Neuronal stem cell (in vitro differentiated cells): ENCODE measurements around the gene YBX3.

Source experiments
- DNase-seq: peaks from one replicate; pipeline ENCODE4 v3.0.0-alpha.2; 2013; ENCODE audit warnings: low spot score
- H2AFZ ChIP-seq: one replicate; pipeline ENCODE4 v1.6.1; 2013; ENCODE audit warnings: mild to moderate bottlenecking, low read length, inconsistent platforms
- H2AK5ac ChIP-seq: 2 replicates; pipeline ENCODE4 v1.6.1; 2013; ENCODE audit warnings: low read depth, mild to moderate bottlenecking, inconsistent platforms, low read length, moderate library complexity, mixed read lengths
- H2BK120ac ChIP-seq: 2 replicates; pipeline ENCODE4 v1.6.1; 2013; ENCODE audit warnings: low read depth, mild to moderate bottlenecking, inconsistent platforms, low read length, moderate library complexity, mixed read lengths
- H2BK12ac ChIP-seq: one replicate; pipeline ENCODE4 v1.6.1; 2013; ENCODE audit warnings: low read length, inconsistent platforms
- H2BK15ac ChIP-seq: 2 replicates; pipeline ENCODE4 v1.6.1; 2013; ENCODE audit warnings: mild to moderate bottlenecking, low read length, inconsistent platforms, mixed read lengths
- H2BK5ac ChIP-seq: one replicate; pipeline ENCODE4 v1.6.1; 2013; ENCODE audit warnings: inconsistent platforms, mild to moderate bottlenecking, low read length, moderate library complexity
- H3K14ac ChIP-seq: one replicate; pipeline ENCODE4 v1.6.1; 2013; ENCODE audit warnings: low read length, inconsistent platforms
- H3K18ac ChIP-seq: 2 replicates; pipeline ENCODE4 v1.6.1; 2013; ENCODE audit warnings: low read length, inconsistent platforms
- H3K23ac ChIP-seq: 2 replicates; pipeline ENCODE4 v1.6.1; 2013; ENCODE audit warnings: low read depth, mild to moderate bottlenecking, mixed read lengths, low read length, inconsistent platforms; ENCODE audit not compliant: poor library complexity
- H3K27ac ChIP-seq: replicated peaks from 3 replicates; pipeline ENCODE4 v1.5.1; 2013; ENCODE audit warnings: low read length, inconsistent platforms
- H3K27me3 ChIP-seq, 3 experiments: 2 replicates each; pipeline ENCODE4 v1.6.1; 2013; ENCODE audit warnings: low read length in 3 of 3, mild to moderate bottlenecking in 2 of 3, inconsistent platforms in 1 of 3, low read depth in 1 of 3, mixed read lengths in 1 of 3, moderate library complexity in 1 of 3; ENCODE audit not compliant: control insufficient read depth in 3 of 3, insufficient read depth in 3 of 3
- H3K36me3 ChIP-seq, 2 donors: replicated peaks in 1 of 2; 2 replicates each; pipeline ENCODE4 v1.6.1; 2013; ENCODE audit warnings: low read length in 2 of 2; ENCODE audit not compliant: control insufficient read depth in 2 of 2, insufficient read depth in 2 of 2
- H3K4ac ChIP-seq: 2 replicates; pipeline ENCODE4 v1.6.1; 2013; ENCODE audit warnings: inconsistent platforms, mild to moderate bottlenecking, low read length, moderate library complexity
- H3K4me1 ChIP-seq, 2 donors: 1 replicate in 1 of 2; 2 replicates in 1 of 2; pipeline ENCODE4 v1.6.1; 2013; ENCODE audit warnings: low read length in 2 of 2, low read depth in 1 of 2; ENCODE audit not compliant: control insufficient read depth in 2 of 2, insufficient read depth in 1 of 2
- H3K4me2 ChIP-seq: one replicate; pipeline ENCODE4 v1.6.1; 2013; ENCODE audit warnings: mild to moderate bottlenecking, low read length, inconsistent platforms; ENCODE audit not compliant: insufficient read depth, poor library complexity, severe bottlenecking
- H3K4me3 ChIP-seq, 2 donors: 2 replicates each; pipeline ENCODE4 v1.5.1; 2013; ENCODE audit warnings: low read length in 2 of 2, mild to moderate bottlenecking in 2 of 2, inconsistent platforms in 1 of 2, moderate library complexity in 1 of 2
- H3K79me1 ChIP-seq: one replicate; pipeline ENCODE4 v1.6.1; 2013; ENCODE audit warnings: low read depth, mild to moderate bottlenecking, inconsistent platforms, low read length, moderate library complexity
- H3K9ac ChIP-seq: one replicate; pipeline ENCODE4 v1.6.1; 2013; ENCODE audit warnings: mild to moderate bottlenecking, low read depth, low read length, inconsistent platforms; ENCODE audit not compliant: poor library complexity
- H3K9me3 ChIP-seq, 2 donors: replicated peaks in 1 of 2; 2 replicates each; pipeline versions ENCODE3 to v1.6.1; 2013; ENCODE audit warnings: low read length in 2 of 2, mild to moderate bottlenecking in 2 of 2, inconsistent platforms in 1 of 2, low read depth in 1 of 2, mixed read lengths in 1 of 2, moderate library complexity in 1 of 2; ENCODE audit not compliant: control insufficient read depth in 2 of 2, insufficient read depth in 1 of 2
- H4K8ac ChIP-seq: one replicate; pipeline ENCODE4 v1.6.1; 2013; ENCODE audit warnings: low read depth, mild to moderate bottlenecking, inconsistent platforms, low read length, moderate library complexity
- H4K91ac ChIP-seq: one replicate; pipeline ENCODE4 v1.6.1; 2013; ENCODE audit warnings: low read length, low read depth, mild to moderate bottlenecking, inconsistent platforms; ENCODE audit not compliant: poor library complexity
- WGBS, 2 donors: extraction: QIAGEN DNeasy Blood & Tissue Kit; methylation state at CpG; one replicate each; pipeline ENCODE4 v1.1.7; 2013; ENCODE audit warnings: missing lambda C conversion rate in 2 of 2, mixed read lengths in 1 of 2; ENCODE audit not compliant: insufficient read length in 2 of 2, insufficient replicate concordance in 1 of 2; ENCODE audit errors: extremely low coverage in 2 of 2; 5-methylcytosine and 5-hydroxymethylcytosine counted together

The YBX3 gene

GRCh38 chr12:10719482-10719881 lies 3.6 kb downstream of the YBX3 start:
- Histone ChIP-seq H3K4ac (no peak overlapping the region), H3K79me1 (peaks cover 2% of the 10 kb centered on the region), H3K4me2 (no peak overlapping the region), H3K4me1 (peaks cover 9 to 21% of the 10 kb centered on the region in 2 donors), H3K9ac (no peak overlapping the region), H2BK5ac (no peak overlapping the region), H2BK15ac (no peak overlapping the region), H3K36me3 (peaks cover 0 to 19% of the 10 kb centered on the region in 2 donors), H3K14ac (no peak overlapping the region), H3K9me3 (no peaks in the 10 kb centered on the region), H3K18ac (no peak overlapping the region), H3K27me3 (peaks cover 0 to 7% (median 0%) of the 10 kb centered on the region in 3 experiments), H3K23ac (no peak overlapping the region), H2BK120ac (no peak overlapping the region), H2BK12ac (no peak overlapping the region), H4K8ac (no peak overlapping the region), H4K91ac (no peak overlapping the region), H2AFZ (no peak overlapping the region), H2AK5ac (no peak overlapping the region), H3K4me3 (no peak overlapping the region), H3K27ac (no peak overlapping the region)
- no CpG with 5 or more reads among the region's 4 CpGs for WGBS, 2 donors
- no peak for DNase-seq

GRCh38 chr12:10718279-10718821 lies 4.8 kb downstream of the YBX3 start:
- no peaks in the 10 kb centered on the region for H3K27me3 ChIP-seq
- no peak overlapping the region for H2BK5ac ChIP-seq
- no peak overlapping the region for H2AFZ ChIP-seq
- H4K8ac ChIP-seq, result no peak overlapping the region
- H3K4me3 ChIP-seq, result no peak overlapping the region
- no peak overlapping the region for H3K23ac ChIP-seq
- no peak overlapping the region for H3K18ac ChIP-seq
- peaks cover 9 to 21% of the 10 kb centered on the region in 2 donors for H3K4me1 ChIP-seq
- H3K27ac ChIP-seq, result no peak overlapping the region
- H3K4ac ChIP-seq, result no peak overlapping the region
- no peak overlapping the region for H3K14ac ChIP-seq
- peaks cover 0 to 30% of the 10 kb centered on the region in 2 donors for H3K36me3 ChIP-seq
- peaks cover 2% of the 10 kb centered on the region for H3K79me1 ChIP-seq
- no peak overlapping the region for H3K9ac ChIP-seq
- no peak overlapping the region for H2BK12ac ChIP-seq
- H3K4me2 ChIP-seq, result no peak overlapping the region
- no peak overlapping the region for H2BK120ac ChIP-seq
- no peak overlapping the region for H4K91ac ChIP-seq
- no peak overlapping the region for H2BK15ac ChIP-seq
- H2AK5ac ChIP-seq, result no peak overlapping the region
- H3K9me3 ChIP-seq, result no peaks in the 10 kb centered on the region
- DNase-seq, result no peak
- WGBS, 2 donors, result no CpG with 5 or more reads among the region's 4 CpGs

GRCh38 chr12:10717410-10717809 lies 5.7 kb downstream of the YBX3 start:
- Histone ChIP-seq H2AK5ac (no peak overlapping the region), H3K27ac (peak overlapping the region; percentile 17), H2BK12ac (no peak overlapping the region), H3K79me1 (peaks cover 2% of the 10 kb centered on the region), H4K91ac (no peak overlapping the region), H3K36me3 (peaks cover 5 to 39% of the 10 kb centered on the region in 2 donors), H3K14ac (no peak overlapping the region), H3K23ac (no peak overlapping the region), H3K4me2 (no peak overlapping the region), H3K9me3 (no peaks in the 10 kb centered on the region), H2AFZ (no peak overlapping the region), H3K4me3 (no peak overlapping the region), H3K18ac (no peak overlapping the region), H2BK120ac (no peak overlapping the region), H3K4me1 (peaks cover 9 to 21% of the 10 kb centered on the region in 2 donors), H3K9ac (no peak overlapping the region), H2BK15ac (no peak overlapping the region), H2BK5ac (no peak overlapping the region), H3K27me3 (no peaks in the 10 kb centered on the region), H4K8ac (no peak overlapping the region), H3K4ac (no peak overlapping the region)
- WGBS, 2 donors, result no CpG with 5 or more reads among the region's 2 CpGs
- no peak for DNase-seq

GRCh38 chr12:10716704-10717315 lies 6.3 kb downstream of the YBX3 start:
- no peaks in the 10 kb centered on the region for H3K27me3 ChIP-seq
- no peak overlapping the region for H2AFZ ChIP-seq
- no peaks in the 10 kb centered on the region for H3K9me3 ChIP-seq
- no peak overlapping the region for H3K4me2 ChIP-seq
- H3K4me3 ChIP-seq, result no peak overlapping the region
- no peak overlapping the region for H2BK5ac ChIP-seq
- H3K23ac ChIP-seq, result no peak overlapping the region
- H3K4me1 ChIP-seq, result peaks cover 9 to 21% of the 10 kb centered on the region in 2 donors
- no peak overlapping the region for H3K9ac ChIP-seq
- no peak overlapping the region for H3K18ac ChIP-seq
- H2BK12ac ChIP-seq, result no peak overlapping the region
- no peak overlapping the region for H2BK120ac ChIP-seq
- DNase-seq, result no peak
- no CpG with 5 or more reads among the region's 6 CpGs for WGBS, 2 donors
- peaks cover 5 to 45% of the 10 kb centered on the region in 2 donors for H3K36me3 ChIP-seq
- no peak overlapping the region for H4K8ac ChIP-seq
- no peak overlapping the region for H2AK5ac ChIP-seq
- no peak overlapping the region for H3K27ac ChIP-seq
- H3K79me1 ChIP-seq, result peaks cover 2% of the 10 kb centered on the region
- no peak overlapping the region for H3K4ac ChIP-seq
- H2BK15ac ChIP-seq, result no peak overlapping the region
- H4K91ac ChIP-seq, result no peak overlapping the region
- no peak overlapping the region for H3K14ac ChIP-seq
